HG02973 (cell line): ENCODE results near the gene MPIG6B.

Source experiments
- ATAC-seq: cut with Tn5 transposase; IDR thresholded peaks from one replicate; pipeline ENCODE4 v1.9.1; 2021; ENCODE audit warnings: moderate library complexity; ENCODE audit not compliant: unreplicated experiment

Gene MPIG6B

DNA sequence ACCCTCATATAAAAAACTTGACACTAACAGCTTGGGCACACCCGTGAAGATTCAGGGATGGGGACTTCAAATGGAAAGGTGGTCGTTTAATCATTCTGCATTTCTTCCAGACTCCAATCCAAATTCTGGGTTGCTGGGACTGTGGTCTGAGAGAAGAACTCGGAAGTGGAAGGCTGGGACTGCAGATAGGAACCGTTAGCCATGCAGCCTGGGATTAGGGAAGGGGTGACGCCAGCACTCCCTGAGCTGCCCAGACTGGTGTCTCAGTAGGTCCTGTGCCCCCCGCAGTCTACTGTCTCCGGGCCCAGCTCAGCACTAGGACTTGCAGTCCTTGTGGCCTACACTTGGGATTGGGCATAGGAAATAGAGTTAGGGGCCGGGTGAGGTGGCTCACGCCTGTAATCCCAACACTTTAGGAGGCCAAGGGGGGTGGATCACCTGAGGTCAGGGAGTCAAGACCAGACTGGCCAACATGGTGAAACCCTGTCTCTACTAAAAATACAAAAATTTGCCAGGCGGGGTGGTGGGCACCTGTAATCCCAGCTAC lies 13.7 kb downstream of the MPIG6B start:
- no peak for ATAC-seq

DNA sequence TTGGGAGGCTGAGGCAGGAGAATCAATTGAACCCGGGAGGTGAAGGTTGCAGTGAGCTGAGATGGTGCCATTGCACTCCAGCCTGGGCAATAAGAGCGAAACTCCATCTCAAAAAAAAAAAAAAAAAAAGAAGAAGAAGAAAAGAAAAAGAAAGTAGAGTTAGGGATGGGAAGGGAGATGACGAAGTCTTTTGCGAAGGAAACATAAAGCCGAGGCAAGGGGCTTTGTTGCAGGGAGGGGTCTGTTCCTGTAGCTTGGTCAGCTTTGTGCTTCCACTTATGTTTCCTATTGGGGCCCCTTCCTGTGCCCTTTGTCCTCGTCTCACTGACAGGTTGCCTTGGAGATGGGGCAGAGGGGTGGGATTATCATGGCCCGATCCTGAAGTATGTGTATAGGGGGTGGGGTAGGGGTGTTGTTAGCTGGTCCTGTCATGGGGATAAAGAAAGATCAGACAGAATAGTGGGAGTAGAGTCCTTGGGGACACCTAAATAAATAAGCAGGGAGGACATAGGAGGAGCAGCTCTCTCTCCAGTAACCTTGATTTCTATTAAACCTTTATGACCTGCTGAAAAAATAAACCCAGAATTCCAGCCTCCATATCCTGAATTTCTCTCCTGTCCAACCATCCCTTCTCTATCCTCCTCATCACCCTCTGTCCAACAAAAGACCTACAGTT lies 14.3 kb downstream of the MPIG6B start:
- ATAC-seq, result no peak

DNA sequence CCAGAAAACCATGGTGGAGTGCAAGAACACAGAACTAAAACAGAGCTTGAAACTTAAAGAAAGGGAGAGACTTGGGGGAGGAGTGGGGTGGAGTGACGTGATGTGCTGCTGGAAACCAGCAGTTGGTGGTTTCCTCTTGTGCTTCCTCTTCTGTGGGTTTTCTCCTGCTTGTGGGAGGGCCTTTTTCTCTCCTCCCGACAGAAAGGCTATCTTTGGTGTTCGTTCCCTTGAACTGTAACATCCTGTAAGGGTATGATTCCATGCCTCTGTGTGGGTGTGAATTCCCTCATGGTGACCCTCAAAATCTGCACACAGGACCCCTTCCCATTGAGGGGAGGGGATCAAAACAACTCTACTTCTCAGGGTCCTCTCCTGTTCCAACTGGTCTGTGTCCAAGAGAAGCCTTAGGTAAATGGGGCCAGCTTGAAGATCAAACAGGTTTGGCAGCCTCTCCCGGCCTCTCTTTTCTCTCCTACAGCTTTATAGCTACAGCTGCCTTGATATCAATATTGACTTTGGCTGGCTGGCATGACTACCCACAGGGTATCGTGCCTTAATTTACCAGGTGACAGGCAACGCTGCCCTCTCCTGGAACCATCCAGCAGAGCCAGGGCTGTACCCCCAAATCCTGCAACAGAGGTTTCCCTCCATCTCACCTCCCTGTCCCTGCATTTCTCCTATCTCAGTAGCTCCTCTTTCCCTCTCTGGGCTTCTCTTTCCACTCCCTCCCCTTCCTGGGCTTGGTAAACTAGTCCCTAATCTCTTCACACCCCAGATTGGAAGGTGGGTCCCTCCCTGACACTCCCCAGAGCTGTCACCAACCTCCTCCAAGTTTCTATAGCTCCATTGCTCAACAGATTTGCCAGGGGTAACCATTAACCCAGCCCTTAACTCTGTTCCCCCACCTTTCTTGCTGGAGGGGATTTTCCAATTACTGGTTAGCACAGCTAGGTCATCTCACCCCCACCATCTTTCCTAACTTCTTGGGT lies 15.1 kb downstream of the MPIG6B start:
- no peak for ATAC-seq

- peak; percentile 57 for ATAC-seq
These were observed 16.6 kb downstream of the MPIG6B start, which contains the start of gene MSH5 for GRCh38 chr6:31739639-31740396. Gene MSH5, plus strand, starts transcription at chr6:31740005. Its CDS starts 462 bp downstream, at chr6:31740467.

DNA sequence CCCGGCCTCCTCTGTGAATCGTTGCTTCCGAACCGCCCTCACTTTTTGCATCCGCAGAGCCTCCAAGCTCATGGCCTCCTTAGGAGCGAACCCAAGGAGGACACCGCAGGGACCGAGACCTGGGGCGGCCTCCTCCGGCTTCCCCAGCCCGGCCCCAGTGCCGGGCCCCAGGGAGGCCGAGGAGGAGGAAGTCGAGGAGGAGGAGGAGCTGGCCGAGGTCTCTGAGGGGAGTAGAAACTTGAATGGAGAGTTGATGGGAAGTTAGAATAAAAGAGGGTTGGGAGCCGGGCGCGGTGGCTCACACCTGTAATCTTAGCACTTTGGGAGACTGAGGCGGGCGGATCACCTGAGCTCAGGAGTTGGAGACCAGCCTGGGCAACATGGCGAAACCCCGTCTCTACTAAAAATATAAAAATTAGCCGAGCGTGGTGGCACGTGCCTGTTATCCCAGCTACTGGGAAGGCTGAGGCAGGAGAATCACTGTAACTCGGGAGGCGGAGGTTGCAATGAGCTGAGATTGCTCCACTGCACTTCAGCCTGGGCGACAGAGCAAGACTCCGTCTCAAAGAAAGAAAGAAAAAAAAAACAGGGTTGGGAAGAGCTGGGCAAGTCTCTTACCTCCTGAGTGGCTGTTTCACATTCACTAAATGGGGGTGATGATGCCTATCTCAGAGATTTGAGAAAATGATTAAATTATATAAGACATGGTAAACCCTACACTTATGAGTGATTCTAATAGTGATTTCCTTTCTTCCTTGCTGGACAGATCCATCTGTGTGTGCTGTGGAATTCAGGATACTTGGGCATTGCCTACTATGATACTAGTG lies 17.4 kb downstream of the MPIG6B start:
- no peak for ATAC-seq

DNA sequence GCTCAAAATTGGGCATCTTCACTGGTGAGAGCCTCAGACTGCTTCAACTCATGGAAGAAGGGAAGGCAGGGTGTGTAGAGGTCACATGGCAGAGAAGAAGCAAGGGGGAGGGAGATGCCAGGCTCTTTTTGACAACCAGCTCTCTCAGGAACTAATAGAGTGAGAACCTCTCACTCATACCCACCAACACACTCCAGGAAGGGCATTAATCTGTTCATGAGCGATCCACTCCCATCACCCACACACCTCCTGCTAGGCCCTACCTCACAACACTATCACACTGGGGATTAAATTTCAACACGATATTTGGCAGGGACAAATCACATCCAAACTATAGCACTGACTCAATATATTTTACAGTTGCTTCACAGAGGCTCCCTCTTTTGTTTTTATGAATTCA lies 18.6 kb downstream of the MPIG6B start:
- no peak for ATAC-seq

- no peak for ATAC-seq
These were observed 19.7 kb downstream of the MPIG6B start for GRCh38 chr6:31742894-31743293.

DNA sequence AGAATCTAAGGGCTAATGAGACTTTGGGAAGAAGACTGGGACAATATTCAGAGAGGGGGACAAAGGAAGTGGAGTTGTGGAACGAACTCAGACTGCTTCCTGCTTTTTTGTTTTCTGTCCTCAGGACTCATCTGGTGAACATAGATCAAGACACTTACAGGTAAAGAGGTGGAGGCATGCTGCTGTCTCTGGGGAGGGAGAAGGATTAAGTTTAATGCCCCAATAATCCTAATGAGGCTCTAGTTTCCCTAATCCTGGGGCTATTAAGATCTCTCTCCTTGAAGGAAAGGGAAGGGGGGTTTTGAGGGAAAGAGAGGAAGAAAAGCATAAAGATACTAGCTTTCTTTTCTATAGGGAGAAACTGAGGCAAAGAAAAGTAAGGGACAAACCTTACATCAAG lies 21.2 kb downstream of the MPIG6B start:
- ATAC-seq, result no peak

DNA sequence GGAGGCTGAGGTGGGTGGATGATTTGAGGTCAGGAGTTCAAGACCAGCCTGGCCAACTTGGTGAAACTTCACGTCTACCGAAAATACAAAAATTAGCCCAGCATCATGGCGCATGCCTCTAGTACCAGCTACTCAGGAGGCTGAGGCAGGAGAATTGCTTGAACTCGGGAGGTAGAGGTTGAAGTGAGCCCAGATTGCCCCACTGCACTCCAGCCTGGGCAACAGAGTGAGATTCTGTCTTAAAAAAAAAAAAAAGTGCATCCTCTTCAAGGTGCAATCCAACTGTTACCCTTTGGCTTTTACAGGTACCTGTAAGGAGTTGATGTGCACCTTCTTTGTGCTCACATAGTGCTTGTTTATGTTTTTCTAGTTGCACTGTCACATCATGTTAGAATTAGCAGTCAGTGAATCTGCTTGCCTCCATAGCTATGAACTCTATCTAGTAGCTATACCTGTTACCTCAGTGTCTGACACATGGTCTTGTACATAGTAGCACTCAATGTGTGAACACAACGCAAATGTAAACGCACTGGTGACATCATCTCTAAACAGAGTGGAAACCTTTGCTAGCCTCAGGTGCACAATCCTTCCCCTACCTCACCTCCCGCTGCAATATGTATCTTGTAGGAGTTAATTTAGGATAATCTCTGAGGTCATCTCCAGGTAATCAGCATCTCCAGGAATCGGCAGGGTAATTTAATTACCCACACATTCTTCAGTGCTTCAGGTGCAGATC lies 26.3 kb downstream of the MPIG6B start:
- no peak for ATAC-seq

GRCh38 chr6:31750411-31751022 lies 27.3 kb downstream of the MPIG6B start:
- ATAC-seq, result no peak

DNA sequence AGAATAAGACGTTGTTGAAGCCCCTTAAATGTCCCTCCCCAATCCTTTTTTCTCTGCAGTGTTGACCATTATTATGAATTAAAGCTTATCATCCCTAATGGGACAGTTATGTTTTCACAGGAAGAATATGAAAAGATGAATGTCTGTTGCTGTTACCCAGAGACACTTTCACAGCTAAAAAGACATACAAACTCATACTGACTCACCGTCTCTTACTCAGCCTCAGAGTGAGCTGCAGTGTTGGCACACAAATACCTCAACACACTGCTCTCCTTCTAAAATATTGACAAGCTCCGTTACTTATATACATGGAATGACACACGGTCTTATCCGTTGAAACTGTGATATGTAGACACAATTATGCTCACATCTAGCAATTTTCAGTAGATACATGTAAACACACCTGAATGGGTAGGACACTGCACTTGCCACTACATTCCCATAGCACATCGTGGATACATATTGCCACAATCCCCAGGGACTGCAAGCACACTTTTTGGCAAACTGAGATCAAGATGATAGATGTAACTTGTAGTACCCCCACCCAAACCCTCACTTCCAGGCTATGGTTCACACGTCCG lies 29.7 kb downstream of the MPIG6B start:
- ATAC-seq, result no peak

- ATAC-seq, result no peak
These were observed 35.1 kb downstream of the MPIG6B start for GRCh38 chr6:31758281-31758680.

DNA sequence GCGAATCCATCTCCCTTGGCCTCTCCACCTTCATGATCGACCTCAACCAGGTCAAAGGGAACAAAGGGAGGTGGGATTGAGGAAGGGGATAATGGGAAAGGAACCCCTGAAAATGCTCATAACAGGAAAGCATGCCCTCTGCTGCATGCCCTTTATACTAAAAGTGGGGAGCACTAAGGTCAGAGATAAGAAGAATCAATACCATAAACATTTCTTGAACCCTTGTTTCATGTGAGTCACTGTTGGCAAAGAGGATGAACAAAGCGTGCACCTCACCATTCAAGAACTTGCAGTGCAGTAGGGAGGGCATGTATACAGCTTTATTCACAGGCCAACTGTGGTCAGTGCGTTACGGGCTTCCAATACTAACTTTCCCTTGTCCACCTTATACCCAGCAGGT lies 37.6 kb downstream of the MPIG6B start:
- ATAC-seq, result no peak

DNA sequence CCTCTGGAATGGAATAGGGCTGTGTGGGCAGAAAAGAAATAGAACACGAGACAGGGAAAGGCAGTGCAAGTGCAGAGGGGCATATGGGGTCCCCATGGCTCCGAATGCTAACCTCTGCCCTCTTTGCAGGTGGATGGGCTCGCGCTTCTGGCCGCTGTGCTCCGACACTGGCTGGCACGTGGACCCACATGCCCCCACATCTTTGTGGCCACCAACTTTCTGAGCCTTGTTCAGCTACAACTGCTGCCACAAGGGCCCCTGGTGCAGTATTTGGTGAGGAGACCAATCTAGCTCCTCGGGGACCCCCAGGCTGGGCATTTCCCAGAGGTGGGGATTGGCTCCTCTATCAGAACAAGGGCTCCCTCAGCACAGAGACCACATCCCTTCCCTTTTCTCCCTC lies 38.2 kb downstream of the MPIG6B start:
- ATAC-seq, result no peak

GRCh38 chr6:31762356-31762755 lies 39.2 kb downstream of the MPIG6B start, which contains the start of gene SAPCD1:
Gene SAPCD1, plus strand, starts transcription at chr6:31762656. Its CDS starts 399 bp downstream, at chr6:31763055.
- no peak for ATAC-seq

- ATAC-seq, result no peak
These were observed 39.9 kb downstream of the MPIG6B start for GRCh38 chr6:31762878-31763618.

DNA sequence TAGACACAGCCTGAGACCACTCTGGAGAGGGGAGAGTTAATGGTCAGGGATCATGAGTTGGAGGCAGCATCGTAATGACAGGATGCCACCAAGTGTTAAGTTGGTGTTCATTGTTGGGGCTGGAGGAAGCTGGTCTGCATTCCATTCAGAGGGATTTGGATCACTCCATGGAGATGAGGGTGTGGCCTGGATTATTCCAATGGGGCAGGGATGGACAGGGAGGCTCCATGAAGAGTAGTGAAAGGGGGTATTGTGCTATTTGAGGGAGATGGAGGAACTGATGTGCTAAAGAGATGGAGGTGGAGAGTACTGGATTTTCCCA lies 40.4 kb downstream of the MPIG6B start:
- no peak for ATAC-seq

DNA sequence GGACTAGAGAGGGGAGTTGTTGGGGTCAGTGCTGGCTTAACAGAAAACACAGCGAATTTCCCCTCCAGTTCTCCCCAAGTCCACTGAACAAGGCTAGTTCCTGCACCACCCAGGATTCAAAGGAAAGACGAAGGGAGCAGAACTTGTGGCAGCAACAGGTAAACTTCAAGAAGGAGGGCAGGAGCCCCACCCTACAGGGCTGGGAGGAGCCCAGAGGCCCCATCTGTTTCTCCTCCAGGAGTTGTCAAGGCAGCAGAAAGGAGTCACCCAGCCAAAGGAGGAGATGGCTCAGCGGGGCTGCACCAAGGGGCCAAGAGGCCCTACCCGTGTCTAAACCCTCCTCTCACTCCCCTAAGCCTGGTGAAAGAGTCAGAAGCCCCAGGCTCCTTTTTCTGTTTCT lies 41.0 kb downstream of the MPIG6B start:
- no peak for ATAC-seq
